Activated CD8-positive, alpha-beta T cell treated with anti-CD3 and anti-CD28 coated beads, Interleukin-2, amount 10 ng/mL, durations not matched to agents 7 days and 5 days (primary cell): ENCODE results near the gene SLIT3. TPM values are rescaled to one million over a fixed set of nuclear protein-coding genes. Genes with fewer than 3 reads are reported as not detected.

ENCODE experiments used
- ATAC-seq: fragments of 150-1000 bp; cut with Tn5 transposase; one replicate; pipeline ENCODE4 v1.10.0; 2021; ENCODE audit warnings: moderate library complexity
- CTCF ChIA-PET: fragments of 350-600 bp; sonication (Branson Sonifier 250); formaldehyde crosslinking; loops from one replicate; lab custom pipeline; 2021; ENCODE audit warnings: antibody characterized with exemption; lab: Charles Lee
- POLR2A ChIA-PET: fragments of 350-600 bp; sonication (Branson Sonifier 250); formaldehyde crosslinking; loops from one replicate; lab custom pipeline; 2021; ENCODE audit warnings: antibody characterized with exemption; lab: Charles Lee
- DNase-seq: peaks from one replicate; pipeline ENCODE4 v3.0.0-alpha.2; 2020
- H3K27ac Mint-ChIP-seq: one replicate; pipeline ENCODE4 v1.8.0; 2021; ENCODE audit warnings: mild to moderate bottlenecking, mixed read lengths
- H3K27me3 Mint-ChIP-seq: one replicate; pipeline ENCODE4 v1.8.0; 2021; ENCODE audit warnings: low read depth, mixed read lengths
- H3K36me3 Mint-ChIP-seq: one replicate; pipeline ENCODE4 v1.8.0; 2021; ENCODE audit warnings: low read depth, mixed read lengths
- H3K4me1 Mint-ChIP-seq: one replicate; pipeline ENCODE4 v1.8.0; 2021; ENCODE audit warnings: low read depth, mixed read lengths
- H3K4me3 Mint-ChIP-seq: one replicate; pipeline ENCODE4 v1.8.0; 2021; ENCODE audit warnings: mild to moderate bottlenecking, mixed read lengths
- H3K9me3 Mint-ChIP-seq: one replicate; pipeline ENCODE4 v1.8.0; 2022; ENCODE audit warnings: mixed read lengths; ENCODE audit not compliant: insufficient read depth
- total RNA-seq, 2 experiments: library from RNA; stranded (reverse); gene quantifications; one replicate each; pipeline ENCODE4 v1.2.3, GENCODE V29; 2021

The SLIT3 gene
- total RNA-seq, 2 experiments from 2014 or later: not detected

- Mint-ChIP-seq H3K36me3 (no peaks in the 10 kb centered on the region), H3K9me3 (no peaks in the 10 kb centered on the region), H3K4me3 (no peak overlapping the region), H3K4me1 (no peaks in the 10 kb centered on the region), H3K27ac (no peak overlapping the region), H3K27me3 (no peaks in the 10 kb centered on the region)
- DNase-seq (no peak), ATAC-seq (no peak)
- ChIA-PET CTCF (no interaction called here), POLR2A (no interaction called here)
Measured at GRCh38 chr5:168672888-168673287, 628.1 kb downstream of the SLIT3 start.

- ATAC-seq (no peak), DNase-seq (no peak)
- Mint-ChIP-seq H3K36me3 (no peaks in the 10 kb centered on the region), H3K9me3 (no peaks in the 10 kb centered on the region), H3K27ac (no peak overlapping the region), H3K27me3 (no peaks in the 10 kb centered on the region), H3K4me3 (no peak overlapping the region), H3K4me1 (no peaks in the 10 kb centered on the region)
- ChIA-PET CTCF (no interaction called here), POLR2A (no interaction called here)
Measured at GRCh38 chr5:168672016-168672415, 628.9 kb downstream of the SLIT3 start.

DNA sequence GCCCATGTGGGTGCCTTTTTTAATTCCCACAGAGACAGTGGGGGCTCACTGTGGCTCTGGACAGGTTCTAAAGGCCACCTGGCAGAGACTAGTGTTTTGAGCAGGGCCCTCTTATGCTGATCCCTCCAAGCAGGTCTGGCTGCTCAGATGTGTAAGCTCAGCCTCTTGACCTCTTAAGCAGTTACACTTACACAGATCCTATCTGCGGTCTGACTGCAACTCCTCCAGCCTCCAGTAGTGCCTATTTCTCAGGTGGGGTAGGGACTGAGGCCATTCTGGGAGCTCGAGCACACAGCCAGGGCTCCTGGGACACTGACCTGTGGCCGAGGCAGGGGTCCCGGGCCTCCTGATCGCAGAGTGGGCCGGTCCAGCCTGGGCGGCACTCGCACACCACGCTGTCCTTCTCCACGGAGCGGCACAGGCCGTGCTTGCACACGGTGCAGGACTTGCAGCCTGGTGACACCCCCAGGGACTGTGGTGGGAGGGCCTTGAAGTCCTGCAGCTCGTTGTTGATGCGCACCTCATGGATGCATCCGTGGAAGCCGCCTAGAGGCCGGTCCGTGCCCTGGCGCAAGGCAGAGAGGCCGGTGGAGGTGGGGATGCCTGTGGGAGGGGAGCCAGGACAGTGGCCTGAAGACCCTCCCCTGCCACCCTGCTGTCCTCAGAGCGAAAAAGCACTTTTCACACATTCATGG, 629.9 kb downstream of the SLIT3 start:
- no peak overlapping the region for H3K27ac Mint-ChIP-seq
- no peaks in the 10 kb centered on the region for H3K27me3 Mint-ChIP-seq
- DNase-seq (no peak), ATAC-seq (no peak)
- no peaks in the 10 kb centered on the region for H3K36me3 Mint-ChIP-seq
- POLR2A ChIA-PET: no interaction called here
- no peak overlapping the region for H3K4me3 Mint-ChIP-seq
- H3K4me1 Mint-ChIP-seq: no peaks in the 10 kb centered on the region
- H3K9me3 Mint-ChIP-seq: no peaks in the 10 kb centered on the region
- CTCF ChIA-PET: no interaction called here

DNA sequence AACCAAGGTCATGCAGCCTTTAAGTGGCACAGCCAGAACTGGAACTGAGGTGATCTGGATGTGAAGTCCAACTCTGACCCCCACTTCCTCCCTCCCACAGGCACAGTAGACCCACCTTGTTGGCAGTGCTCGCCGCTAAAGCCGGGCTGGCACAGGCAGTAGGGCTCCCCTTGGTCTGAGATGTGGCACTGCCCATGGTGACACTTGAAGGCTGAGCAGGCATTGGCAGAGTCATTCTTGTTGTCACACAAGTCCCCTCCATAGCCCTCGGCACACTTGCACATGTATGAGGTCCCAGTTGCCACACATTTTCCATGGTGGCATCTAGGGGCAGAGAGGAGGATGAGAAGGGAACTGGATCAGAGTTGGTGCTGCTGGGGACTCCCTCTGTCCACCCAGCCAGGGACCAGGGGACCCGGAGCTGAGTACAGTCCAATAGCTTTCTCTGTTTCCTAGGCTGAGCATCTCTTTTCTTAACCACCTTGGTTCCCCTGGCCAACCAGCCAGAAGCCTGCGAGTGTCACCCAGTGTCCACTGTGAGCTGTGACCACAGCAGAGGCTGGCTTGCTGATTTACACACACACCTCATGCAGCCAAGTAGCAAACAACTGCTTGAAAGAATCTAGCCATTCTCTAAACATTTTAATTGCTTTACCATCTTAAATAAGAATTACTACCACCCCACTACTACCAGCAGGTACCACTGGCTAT, 631.1 kb downstream of the SLIT3 start:
- CTCF ChIA-PET: no interaction called here
- H3K27ac Mint-ChIP-seq: no peak overlapping the region
- ATAC-seq: no peak

GRCh38 chr5:168669156-168669555, 631.8 kb downstream of the SLIT3 start:
- ATAC-seq: no peak

More for the DNA sequence above, 631.1 kb downstream of the SLIT3 start:
- Mint-ChIP-seq H3K27me3 (no peaks in the 10 kb centered on the region), H3K4me1 (no peaks in the 10 kb centered on the region), H3K36me3 (no peaks in the 10 kb centered on the region), H3K9me3 (no peaks in the 10 kb centered on the region), H3K4me3 (no peak overlapping the region)
- no peak for DNase-seq
- POLR2A ChIA-PET: no interaction called here

DNA sequence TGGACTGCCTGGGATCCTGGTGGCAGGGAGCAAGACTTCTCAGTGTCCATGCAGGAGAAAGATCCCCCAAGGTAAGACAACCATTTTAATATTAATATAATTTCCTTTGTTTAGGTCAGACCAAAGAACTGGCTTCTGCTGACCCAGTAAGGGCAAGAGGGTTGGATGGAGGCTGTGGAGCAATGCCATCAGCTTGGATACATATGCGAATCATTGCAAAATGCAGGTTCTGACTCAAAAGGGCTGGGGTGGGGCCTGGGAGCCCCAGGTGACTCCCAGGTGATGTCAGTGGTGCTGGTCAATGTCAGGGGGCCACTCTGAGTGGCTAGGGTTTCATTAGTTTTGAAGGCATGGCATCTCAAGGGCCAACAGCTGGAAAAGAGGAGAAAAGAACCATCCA, 632.9 kb downstream of the SLIT3 start:
- no peak overlapping the region for H3K27ac Mint-ChIP-seq
- CTCF ChIA-PET: interaction anchor here (1.7 kb wide), 1 partner anchor 398 kb away, joined by 3 read pairs; no protein-coding TSS in a partner anchor
- no peaks in the 10 kb centered on the region for H3K36me3 Mint-ChIP-seq
- no peaks in the 10 kb centered on the region for H3K9me3 Mint-ChIP-seq
- DNase-seq (no peak), ATAC-seq (no peak)
- POLR2A ChIA-PET: no interaction called here
- no peaks in the 10 kb centered on the region for H3K27me3 Mint-ChIP-seq
- H3K4me3 Mint-ChIP-seq: no peak overlapping the region
- no peaks in the 10 kb centered on the region for H3K4me1 Mint-ChIP-seq

More at GRCh38 chr5:168669156-168669555, 631.8 kb downstream of the SLIT3 start:
- Mint-ChIP-seq H3K36me3 (no peaks in the 10 kb centered on the region), H3K27ac (no peak overlapping the region), H3K27me3 (no peaks in the 10 kb centered on the region), H3K9me3 (no peaks in the 10 kb centered on the region), H3K4me1 (no peaks in the 10 kb centered on the region), H3K4me3 (no peak overlapping the region)
- CTCF ChIA-PET: no interaction called here
- POLR2A ChIA-PET: no interaction called here
- no peak for DNase-seq

DNA sequence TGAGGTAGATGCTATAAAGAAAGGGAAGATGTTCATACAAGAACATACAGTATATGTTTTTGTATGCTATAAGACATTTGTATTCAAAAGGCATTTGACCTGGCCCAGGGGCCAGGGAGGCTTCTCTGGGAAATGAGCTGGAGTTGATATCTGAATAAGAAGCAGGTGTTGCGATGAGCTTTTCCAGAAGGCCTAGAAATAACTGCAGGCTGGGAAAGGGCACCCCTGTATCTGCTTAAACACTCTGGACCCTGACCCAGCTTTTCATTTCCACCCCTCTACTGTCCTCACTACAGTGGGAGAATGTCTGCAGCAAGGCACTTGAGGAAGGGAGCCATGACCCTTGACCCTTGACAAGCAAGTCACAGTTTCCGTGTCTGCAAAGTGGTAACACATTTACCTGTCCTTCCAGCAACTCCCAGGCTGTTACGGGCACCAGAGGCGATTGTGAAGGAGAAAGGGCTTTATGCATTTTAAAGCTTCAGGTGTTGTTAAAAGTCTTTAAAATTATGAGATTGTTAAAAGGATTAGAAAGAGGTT, 633.6 kb downstream of the SLIT3 start:
- no peak overlapping the region for H3K27ac Mint-ChIP-seq
- H3K4me1 Mint-ChIP-seq: no peaks in the 10 kb centered on the region
- POLR2A ChIA-PET: no interaction called here
- H3K27me3 Mint-ChIP-seq: peaks cover 4% of the 10 kb centered on the region
- DNase-seq (no peak), ATAC-seq (no peak)
- CTCF ChIA-PET: interaction anchor here (0.5 to 1.7 kb wide), 2 partner anchors 175 to 398 kb away, joined by 3 read pairs; no protein-coding TSS in a partner anchor
- H3K9me3 Mint-ChIP-seq: no peaks in the 10 kb centered on the region
- no peaks in the 10 kb centered on the region for H3K36me3 Mint-ChIP-seq
- no peak overlapping the region for H3K4me3 Mint-ChIP-seq

DNA sequence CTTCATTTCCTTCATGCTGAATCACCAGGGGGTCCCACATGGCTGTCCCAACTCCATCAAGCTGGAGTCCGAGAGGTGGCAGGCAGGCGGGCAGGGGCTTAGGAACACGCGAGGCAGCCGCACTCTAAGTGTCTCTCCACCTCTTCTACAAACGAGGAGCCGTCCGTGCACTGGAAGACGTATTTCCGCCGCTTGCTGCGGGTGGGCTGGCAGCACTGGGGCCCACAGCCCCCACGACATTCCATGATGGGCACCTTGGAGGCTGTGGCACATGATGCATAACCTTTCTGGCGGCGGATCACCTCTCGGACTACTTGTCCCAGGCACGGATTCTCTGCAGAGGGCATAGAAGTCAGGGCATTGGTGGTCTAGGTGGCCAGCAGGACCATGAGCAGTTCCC, 634.6 kb downstream of the SLIT3 start:
- ChIA-PET CTCF (no interaction called here), POLR2A (no interaction called here)
- H3K4me1 Mint-ChIP-seq: no peaks in the 10 kb centered on the region
- no peak overlapping the region for H3K27ac Mint-ChIP-seq
- H3K4me3 Mint-ChIP-seq: no peak overlapping the region
- H3K36me3 Mint-ChIP-seq: no peaks in the 10 kb centered on the region
- peaks cover 4% of the 10 kb centered on the region for H3K27me3 Mint-ChIP-seq
- H3K9me3 Mint-ChIP-seq: no peaks in the 10 kb centered on the region
- ATAC-seq (no peak), DNase-seq (no peak)

DNA sequence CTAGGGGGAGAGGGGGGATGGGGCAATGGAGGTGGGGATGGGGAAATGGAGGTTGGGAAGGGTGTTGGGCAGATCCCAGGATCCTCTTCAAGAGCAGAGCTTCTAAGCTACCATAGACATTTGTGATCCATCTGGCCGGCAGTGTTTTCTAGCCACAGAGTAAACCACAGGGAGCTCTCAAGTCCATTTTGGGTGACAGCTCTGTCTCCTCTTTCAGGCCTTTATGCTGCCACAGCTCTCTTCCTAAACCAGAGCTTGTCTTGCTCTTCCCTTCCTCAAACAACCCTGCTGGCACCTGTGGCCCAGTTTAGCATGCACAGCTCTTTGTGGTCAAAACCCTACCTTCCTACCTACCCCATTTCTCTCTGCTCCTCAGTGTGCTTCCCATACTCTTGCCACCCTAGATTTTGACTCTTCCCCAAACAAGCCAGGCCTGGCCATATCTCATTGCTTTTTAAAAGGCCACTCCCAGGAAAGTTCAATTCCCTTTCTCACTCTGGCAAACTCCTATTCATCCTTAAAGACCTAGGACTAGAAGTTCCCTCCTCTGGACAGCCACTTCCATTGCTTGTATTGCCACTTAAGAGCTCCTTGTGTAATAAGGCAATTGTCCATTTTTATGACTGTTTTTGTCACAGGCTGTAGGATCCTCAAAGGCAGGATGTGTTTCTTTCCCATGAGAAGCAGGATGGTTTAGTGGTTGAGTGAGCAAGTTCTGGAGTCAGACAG, 637.5 kb downstream of the SLIT3 start:
- no peaks in the 10 kb centered on the region for H3K36me3 Mint-ChIP-seq
- CTCF ChIA-PET: no interaction called here

DNA sequence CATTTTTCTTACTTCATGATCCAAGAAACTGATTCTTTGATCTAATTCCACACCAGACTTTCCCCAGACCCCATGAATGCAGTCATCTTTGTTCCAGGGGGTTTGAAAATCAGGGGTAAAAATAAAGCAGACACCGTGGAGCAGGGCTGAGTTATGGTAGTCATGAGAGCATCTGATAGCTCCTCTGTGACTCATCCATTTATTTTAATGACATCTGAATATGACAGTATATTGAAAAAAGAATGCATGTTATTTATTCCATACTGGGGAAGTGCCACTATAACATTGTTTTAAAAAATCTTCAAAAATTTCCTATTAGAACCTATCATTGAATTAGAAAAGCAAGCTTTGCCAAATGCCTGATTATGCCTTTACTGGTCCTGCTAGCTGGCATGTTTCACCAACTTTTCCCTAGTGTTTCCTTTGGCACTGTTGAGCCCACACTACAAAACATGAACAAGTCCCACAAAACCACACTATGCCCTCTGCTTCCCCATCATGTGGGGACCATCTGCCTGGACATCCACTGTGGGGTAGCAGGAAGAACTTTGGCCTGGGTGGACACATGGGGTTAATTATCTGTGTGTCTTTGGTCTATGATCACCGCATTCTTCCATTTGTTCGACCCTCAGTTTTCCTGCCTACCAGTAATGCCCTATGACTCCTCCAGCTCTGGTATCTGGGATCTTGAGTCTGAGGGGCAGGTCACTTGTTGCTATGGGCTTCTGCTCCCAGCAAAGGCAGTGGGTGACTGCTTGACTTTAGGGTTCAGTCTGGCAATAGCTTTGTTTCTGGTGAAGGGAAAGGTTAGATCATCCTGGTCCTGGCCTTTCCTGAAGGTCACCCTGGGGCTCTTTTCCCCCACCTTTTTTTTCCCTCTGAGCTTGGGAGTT, 639.1 kb downstream of the SLIT3 start:
- H3K9me3 Mint-ChIP-seq: no peaks in the 10 kb centered on the region
- ChIA-PET CTCF (no interaction called here), POLR2A (no interaction called here)
- H3K27ac Mint-ChIP-seq: no peak overlapping the region
- DNase-seq: no peak
- ATAC-seq: no peak
- peaks cover 4% of the 10 kb centered on the region for H3K27me3 Mint-ChIP-seq
- H3K4me3 Mint-ChIP-seq: no peak overlapping the region
- H3K4me1 Mint-ChIP-seq: no peaks in the 10 kb centered on the region
- no peaks in the 10 kb centered on the region for H3K36me3 Mint-ChIP-seq

More for the DNA sequence above, 637.5 kb downstream of the SLIT3 start:
- Mint-ChIP-seq H3K27me3 (peaks cover 4% of the 10 kb centered on the region), H3K4me1 (no peaks in the 10 kb centered on the region), H3K27ac (no peak overlapping the region), H3K9me3 (no peaks in the 10 kb centered on the region), H3K4me3 (no peak overlapping the region)
- DNase-seq (no peak), ATAC-seq (no peak)
- POLR2A ChIA-PET: interaction anchor here (0.6 kb wide), 1 partner anchor 89 kb away, joined by 3 read pairs; no protein-coding TSS in a partner anchor

GRCh38 chr5:168660691-168661090, 640.2 kb downstream of the SLIT3 start:
- no peak overlapping the region for H3K4me3 Mint-ChIP-seq
- CTCF ChIA-PET: no interaction called here
- DNase-seq: no peak
- no peaks in the 10 kb centered on the region for H3K36me3 Mint-ChIP-seq
- POLR2A ChIA-PET: no interaction called here
- no peak for ATAC-seq
- no peaks in the 10 kb centered on the region for H3K9me3 Mint-ChIP-seq
- H3K27me3 Mint-ChIP-seq: peaks cover 4% of the 10 kb centered on the region
- H3K4me1 Mint-ChIP-seq: no peaks in the 10 kb centered on the region
- no peak overlapping the region for H3K27ac Mint-ChIP-seq
